ENCODE data around the gene SGK1. TPM values are rescaled to one million over a fixed set of nuclear protein-coding genes. Genes with fewer than 3 reads are reported as not detected.
A peak's percentile ranks its signal among the peaks of the same experiment; 100 is the strongest.
"Not testable (repeated sequence)": the region's sequence is repeated elsewhere in the genome, so short reads cannot be mapped to it uniquely, and the experiment has no call there.

SGK1 gene
- polyA plus RNA-seq, 2 of the 4 experiments (the other 2 are of a cell fraction), result 41.3 to 131 TPM

GRCh38 chr6:134278000-134278399 is 39.9 kb downstream of the SGK1 start:
- ChIA-PET CTCF (interaction anchor here (2.0 kb wide), 1 partner anchor 100 kb away, joined by 7 read pairs; no protein-coding TSS in a partner anchor), POLR2A (interaction anchor here (0.6 kb wide), 1 partner anchor 22 kb away, joined by 3 read pairs; no protein-coding TSS in a partner anchor)
- Histone ChIP-seq H3K27ac (no peak overlapping the region), H3K4me1 (peaks cover 8% of the 10 kb centered on the region), H3K9me3 (no peaks in the 10 kb centered on the region), H3K4me2 (no peak overlapping the region; the same call in 2 of the 3 replicates), H3K4me3 (no peak overlapping the region)
- no peak for ATAC-seq
- no peak for FAIRE-seq
- TF ChIP-seq, protein P1, sequence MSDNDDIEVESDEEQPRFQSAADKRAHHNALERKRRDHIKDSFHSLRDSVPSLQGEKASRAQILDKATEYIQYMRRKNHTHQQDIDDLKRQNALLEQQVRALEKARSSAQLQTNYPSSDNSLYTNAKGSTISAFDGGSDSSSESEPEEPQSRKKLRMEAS (IDR thresholded peaks at IDR 0.05), result no peak
- TF ChIP-seq FOSL2 (IDR thresholded peaks at IDR 0.05), result no peak
- no peak for TF ChIP-seq FOSL2 (CRISPR knock-in tag; IDR thresholded peaks at IDR 0.05)
- no peak for TF ChIP-seq NR3C1 (IDR thresholded peaks at IDR 0.05)
- TF ChIP-seq EHMT2 (IDR thresholded peaks at IDR 0.05; ENCODE audit: low read depth), result no peak
- TF ChIP-seq HDAC2 (IDR thresholded peaks at IDR 0.05), result no peak
- TF ChIP-seq, protein P2, sequence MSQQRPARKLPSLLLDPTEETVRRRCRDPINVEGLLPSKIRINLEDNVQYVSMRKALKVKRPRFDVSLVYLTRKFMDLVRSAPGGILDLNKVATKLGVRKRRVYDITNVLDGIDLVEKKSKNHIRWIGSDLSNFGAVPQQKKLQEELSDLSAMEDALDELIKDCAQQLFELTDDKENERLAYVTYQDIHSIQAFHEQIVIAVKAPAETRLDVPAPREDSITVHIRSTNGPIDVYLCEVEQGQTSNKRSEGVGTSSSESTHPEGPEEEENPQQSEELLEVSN (IDR thresholded peaks at IDR 0.05; ENCODE audit: borderline replicate concordance, low read depth), result no peak
- no peak for TF ChIP-seq ZFP36 (IDR thresholded peaks at IDR 0.05; ENCODE audit: borderline replicate concordance, partially characterized antibody)
- TF ChIP-seq RARB (CRISPR knock-in tag; IDR thresholded peaks at IDR 0.05), result no peak
- TF ChIP-seq GATA3 (IDR thresholded peaks at IDR 0.05; ENCODE audit: borderline replicate concordance), result no peak
- no peak for TF ChIP-seq HOXA7 (CRISPR knock-in tag; IDR thresholded peaks at IDR 0.05)
- TF ChIP-seq CEBPB (IDR thresholded peaks at IDR 0.05), result no peak
- TF ChIP-seq ZNF302 (CRISPR knock-in tag; IDR thresholded peaks at IDR 0.05), result no peak
- no peak for TF ChIP-seq HES2 (IDR thresholded peaks at IDR 0.05)
- TF ChIP-seq HOXB5 (CRISPR knock-in tag; IDR thresholded peaks at IDR 0.05), result no peak
- no peak for TF ChIP-seq SMC3 (IDR thresholded peaks at IDR 0.05)
- TF ChIP-seq POLR2A (IDR thresholded peaks at IDR 0.05; ENCODE audit: low read length), result no peak
- TF ChIP-seq CHD4 (IDR thresholded peaks at IDR 0.05; ENCODE audit: borderline replicate concordance), result no peak
- TF ChIP-seq POLR2AphosphoS2 (conservative IDR thresholded peaks at IDR 0.05; ENCODE audit: low read length), result no peak
- TF ChIP-seq, protein P3, sequence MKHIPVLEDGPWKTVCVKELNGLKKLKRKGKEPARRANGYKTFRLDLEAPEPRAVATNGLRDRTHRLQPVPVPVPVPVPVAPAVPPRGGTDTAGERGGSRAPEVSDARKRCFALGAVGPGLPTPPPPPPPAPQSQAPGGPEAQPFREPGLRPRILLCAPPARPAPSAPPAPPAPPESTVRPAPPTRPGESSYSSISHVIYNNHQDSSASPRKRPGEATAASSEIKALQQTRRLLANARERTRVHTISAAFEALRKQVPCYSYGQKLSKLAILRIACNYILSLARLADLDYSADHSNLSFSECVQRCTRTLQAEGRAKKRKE (CRISPR knock-in tag; IDR thresholded peaks at IDR 0.05; ENCODE audit: low read depth), result no peak
- no peak for TF ChIP-seq BHLHE40 (IDR thresholded peaks at IDR 0.05; ENCODE audit: low read depth, low read length)
- no peak for DNase-seq (ENCODE audit: low read depth in 1 of 2, low spot score in 1 of 2)
- WGBS (ENCODE audit: missing lambda C conversion rate), result 85% methylated on average over 6 of the region's 6 CpGs

- CTCF ChIA-PET, result interaction anchor here (1.2 to 2.0 kb wide), 2 partner anchors 99 to 121 kb away, joined by 3 to 7 read pairs; no protein-coding TSS in a partner anchor
Measured at GRCh38 chr6:134276891-134277377, 41.0 kb downstream of the SGK1 start.

DNA sequence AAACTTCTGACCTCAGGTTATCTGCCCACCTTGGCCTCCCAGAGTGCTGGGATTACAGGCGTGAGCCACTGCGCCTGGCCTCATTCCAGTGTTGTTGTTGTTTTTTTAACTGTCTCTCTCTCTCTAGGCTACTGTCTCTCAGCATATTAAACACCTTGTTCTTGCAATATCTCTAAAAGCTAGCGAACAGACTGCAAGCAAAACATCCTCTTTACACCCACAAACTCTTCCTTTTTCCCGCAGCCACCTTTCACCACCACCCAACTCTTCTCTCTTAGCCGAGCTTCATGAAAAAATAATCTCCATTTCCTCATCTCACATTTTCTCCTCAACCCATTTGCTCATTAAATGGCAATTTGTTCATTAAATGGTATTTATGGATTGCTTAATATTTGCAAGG is 45.5 kb downstream of the SGK1 start:
- Histone ChIP-seq H3K9me3 (no peaks in the 10 kb centered on the region), H3K27ac (no peak overlapping the region), H3K4me2 (no peak overlapping the region), H3K4me1 (no peaks in the 10 kb centered on the region), H3K4me3 (no peak overlapping the region)
- no peak for TF ChIP-seq JUN (IDR thresholded peaks at IDR 0.05)
- TF ChIP-seq, protein P4, sequence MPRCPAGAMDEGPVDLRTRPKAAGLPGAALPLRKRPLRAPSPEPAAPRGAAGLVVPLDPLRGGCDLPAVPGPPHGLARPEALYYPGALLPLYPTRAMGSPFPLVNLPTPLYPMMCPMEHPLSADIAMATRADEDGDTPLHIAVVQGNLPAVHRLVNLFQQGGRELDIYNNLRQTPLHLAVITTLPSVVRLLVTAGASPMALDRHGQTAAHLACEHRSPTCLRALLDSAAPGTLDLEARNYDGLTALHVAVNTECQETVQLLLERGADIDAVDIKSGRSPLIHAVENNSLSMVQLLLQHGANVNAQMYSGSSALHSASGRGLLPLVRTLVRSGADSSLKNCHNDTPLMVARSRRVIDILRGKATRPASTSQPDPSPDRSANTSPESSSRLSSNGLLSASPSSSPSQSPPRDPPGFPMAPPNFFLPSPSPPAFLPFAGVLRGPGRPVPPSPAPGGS (IDR thresholded peaks at IDR 0.05), result no peak
- no peak for TF ChIP-seq TP53 (CRISPR knock-in tag; IDR thresholded peaks at IDR 0.05)
- TF ChIP-seq FOSL2 (IDR thresholded peaks at IDR 0.05), result no peak
- no peak for TF ChIP-seq FOSL2 (CRISPR knock-in tag; IDR thresholded peaks at IDR 0.05)
- 81% methylated on average over 5 of the region's 5 CpGs for WGBS (ENCODE audit: missing lambda C conversion rate)
- DNase-seq (ENCODE audit: low read depth in 1 of 2, low spot score in 1 of 2) (no peak), ATAC-seq (no peak), FAIRE-seq (no peak)
- ChIA-PET POLR2A (no interaction called here), CTCF (interaction anchor here (0.9 kb wide), 1 partner anchor 8 kb away, joined by 3 read pairs; no protein-coding TSS in a partner anchor)

More at GRCh38 chr6:134276891-134277377, 41.0 kb downstream of the SGK1 start:
- 82% methylated on average over 4 of the region's 4 CpGs for WGBS (ENCODE audit: missing lambda C conversion rate)
- H3K4me1 ChIP-seq; POLR2A ChIA-PET; H3K4me3 ChIP-seq; ATAC-seq; H3K4me2 ChIP-seq; DNase-seq (ENCODE audit: low read depth in 1 of 2, low spot score in 1 of 2); H3K9me3 ChIP-seq; FAIRE-seq: not testable (repeated sequence)
- H3K27ac ChIP-seq, result peak overlapping the region in 1 of 2 experiments; percentile 45; a peak in 1 of 6 replicates
